SK-N-SH (cell line): Measurements from ENCODE around the gene SLC35A1.

Experiments
- CHD2 ChIP-seq: fragments of 150-350 bp; IDR thresholded peaks from 2 replicates; pipeline ENCODE4 v1.6.1; 2018; ENCODE audit warnings: low read length; ENCODE audit not compliant: partially characterized antibody
- CTCF ChIP-seq: fragments of 200-600 bp; sonication (generic); IDR thresholded peaks from 2 replicates; pipeline ENCODE4 v1.6.1; 2017; ENCODE audit warnings: antibody characterized with exemption, mild to moderate bottlenecking, moderate library complexity
- EP300 ChIP-seq, 2 experiments: IDR thresholded peaks; 2 replicates each; pipeline versions ENCODE4 v1.4.0 to v1.6.1; 2012; ENCODE audit warnings: borderline replicate concordance in 1 of 2, low read depth in 1 of 2, low read length in 1 of 2
- EZH2phosphoT487 ChIP-seq: fragments of 200-600 bp; sonication (generic); IDR thresholded peaks from 2 replicates; pipeline ENCODE4 v1.6.1; 2017; ENCODE audit warnings: low read depth, mixed run types, mild to moderate bottlenecking, antibody characterized with exemption, moderate library complexity, borderline replicate concordance
- MAX ChIP-seq: IDR thresholded peaks from 2 replicates; pipeline ENCODE4 v1.4.0; 2012; ENCODE audit warnings: low read depth
- MEF2A ChIP-seq: IDR thresholded peaks from 2 replicates; pipeline ENCODE4 v1.4.0; 2012; ENCODE audit warnings: low read depth, borderline replicate concordance
- NFIC ChIP-seq: IDR thresholded peaks from 2 replicates; pipeline ENCODE4 v1.4.0; 2012; ENCODE audit warnings: borderline replicate concordance
- POLR2AphosphoS5 ChIP-seq: IDR thresholded peaks from 2 replicates; pipeline ENCODE4 v1.6.1; 2012; ENCODE audit warnings: low read depth, low read length
- RCOR1 ChIP-seq: fragments of 150-350 bp; IDR thresholded peaks from 2 replicates; pipeline ENCODE4 v1.6.1; 2017; ENCODE audit warnings: antibody characterized with exemption, low read length
- RFX5 ChIP-seq: IDR thresholded peaks from 2 replicates; pipeline ENCODE4 v1.6.1; 2012; ENCODE audit warnings: mild to moderate bottlenecking, improper control_type of control experiment, low read length
- TAF1 ChIP-seq: IDR thresholded peaks from 2 replicates; pipeline ENCODE4 v1.6.1; 2012; ENCODE audit warnings: low read depth, mild to moderate bottlenecking, low read length, moderate library complexity, borderline replicate concordance
- YY1 ChIP-seq: IDR thresholded peaks from 2 replicates; pipeline ENCODE4 v1.4.0; 2012; ENCODE audit warnings: low read depth, mild to moderate bottlenecking

GRCh38 chr6:87436435-87436834 is 36.3 kb upstream of the SLC35A1 start:
- TF ChIP-seq MAX (no peak), CTCF (no peak), MEF2A (no peak), POLR2AphosphoS5 (no peak), YY1 (no peak), TAF1 (no peak), RFX5 (no peak), EP300 (IDR thresholded peaks at IDR 0.05; ENCODE audit: borderline replicate concordance in 1 of 2, low read depth in 1 of 2, low read length in 1 of 2) (no peak), EZH2phosphoT487 (no peak), RCOR1 (no peak), CHD2 (no peak), NFIC (no peak)
